ENCODE data around the gene MYH10. TPM values are rescaled to one million over a fixed set of nuclear protein-coding genes. Genes with fewer than 3 reads are reported as not detected.

Gene MYH10
- total RNA-seq, 1 donor from 2014 or later = 122 TPM

DNA sequence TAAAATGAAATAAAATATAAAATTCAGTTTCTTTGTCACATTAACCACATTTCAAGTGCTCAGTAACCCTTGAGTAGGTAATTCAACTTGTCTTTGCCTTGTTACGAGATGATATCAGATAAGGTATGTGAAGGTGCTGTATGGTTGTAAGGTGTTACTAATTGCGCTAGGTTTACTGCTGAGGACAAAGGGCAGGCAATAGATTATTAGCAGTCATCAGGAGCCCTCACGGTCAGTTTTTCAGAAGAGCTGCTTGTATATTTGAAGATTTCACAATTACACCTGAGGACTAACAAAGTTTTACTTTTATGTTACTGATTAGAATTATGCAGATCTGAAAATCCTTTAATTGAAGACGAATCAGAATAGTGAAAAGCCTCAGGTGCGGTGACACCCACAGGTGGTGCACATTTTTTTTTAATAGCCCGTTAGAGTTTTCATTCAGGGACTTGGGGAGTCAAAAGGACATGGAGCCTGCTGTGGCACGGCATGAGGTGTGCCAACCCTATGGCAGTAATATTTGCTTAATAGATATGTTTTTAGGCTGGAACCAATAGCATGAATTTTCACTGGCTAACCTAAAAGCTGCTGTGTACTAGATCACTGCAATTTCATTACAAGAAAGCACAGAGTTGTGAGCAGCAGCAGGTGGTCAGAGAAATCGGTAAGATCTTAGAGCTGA is 178.5 kb downstream of the MYH10 start:
- no peak for DNase-seq (ENCODE audit: low read depth, low spot score)

DNA sequence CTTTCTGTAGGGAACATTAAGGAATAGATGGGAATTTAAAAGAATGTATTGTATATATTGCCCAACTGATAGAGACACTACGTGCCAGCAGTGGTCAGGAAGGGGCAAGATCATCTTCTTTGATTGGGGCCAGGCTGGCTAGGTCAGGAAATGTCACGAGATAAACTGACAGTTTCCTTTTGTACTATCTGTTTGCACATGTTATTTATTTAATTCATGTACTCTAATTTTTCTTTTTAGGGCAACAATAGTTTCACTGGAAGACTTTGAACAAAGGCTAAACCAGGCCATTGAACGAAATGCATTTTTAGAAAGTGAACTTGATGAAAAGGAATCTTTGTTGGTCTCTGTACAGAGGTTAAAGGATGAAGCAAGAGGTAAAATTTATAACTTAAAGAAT is 182.2 kb downstream of the MYH10 start:
- DNase-seq (ENCODE audit: low read depth, low spot score) = no peak

DNA sequence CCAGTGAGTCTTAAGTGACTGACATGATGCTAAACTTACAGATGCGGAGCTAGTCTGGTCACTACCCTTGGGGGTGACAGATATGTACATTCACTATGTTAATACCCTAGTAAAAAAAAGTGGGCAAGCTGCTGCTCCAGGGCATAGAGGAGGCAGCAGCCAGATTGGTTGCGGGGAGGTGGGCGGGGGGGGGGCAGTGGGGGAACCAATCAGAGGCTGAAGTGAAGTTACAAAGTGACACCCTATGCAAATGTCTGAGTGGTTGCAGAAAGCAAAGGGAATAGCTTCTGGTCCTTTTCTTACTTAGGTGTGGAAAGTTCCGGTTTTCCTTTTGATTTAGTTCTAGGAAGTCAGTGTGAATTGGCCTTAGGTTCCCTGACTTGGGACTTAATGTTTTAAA is 182.7 kb downstream of the MYH10 start:
- DNase-seq (ENCODE audit: low read depth, low spot score) = no peak

DNA sequence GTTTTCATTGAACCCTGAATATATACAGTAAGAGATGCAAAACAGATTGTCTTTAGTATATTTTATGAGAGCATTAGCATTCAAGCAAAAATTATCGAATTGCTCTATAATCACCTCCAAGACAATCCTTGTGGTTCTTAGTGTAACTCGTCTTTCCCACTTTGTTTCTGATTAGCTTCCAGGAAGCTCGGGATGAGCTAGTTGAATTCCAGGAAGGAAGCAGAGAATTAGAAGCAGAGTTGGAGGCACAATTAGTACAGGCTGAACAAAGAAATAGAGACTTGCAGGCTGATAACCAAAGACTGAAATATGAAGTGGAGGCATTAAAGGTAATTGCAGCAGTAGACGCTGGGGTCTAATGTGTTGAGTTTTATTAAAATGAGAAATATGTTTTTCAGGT is 185.0 kb downstream of the MYH10 start:
- no peak for DNase-seq (ENCODE audit: low read depth, low spot score)

DNA sequence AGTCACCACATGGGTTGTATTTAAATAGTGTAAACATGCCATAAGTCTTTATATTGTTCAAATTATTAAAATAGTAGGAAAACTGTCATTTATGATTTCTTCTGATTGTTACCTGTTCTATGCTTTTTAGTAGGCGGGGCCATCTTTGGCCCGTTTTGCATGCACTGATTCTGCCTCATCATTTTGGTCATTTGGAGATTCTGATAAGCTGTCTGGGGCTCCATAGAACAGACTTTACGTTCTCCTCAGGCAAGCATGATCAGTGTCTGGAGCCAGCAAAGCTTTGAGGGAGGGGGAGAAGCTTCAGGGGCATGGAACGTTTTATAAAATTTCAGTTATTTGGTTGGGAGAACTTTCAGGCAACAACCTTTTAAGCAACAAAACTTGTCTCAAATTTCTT is 186.0 kb downstream of the MYH10 start:
- no peak for DNase-seq (ENCODE audit: low read depth, low spot score)

DNA sequence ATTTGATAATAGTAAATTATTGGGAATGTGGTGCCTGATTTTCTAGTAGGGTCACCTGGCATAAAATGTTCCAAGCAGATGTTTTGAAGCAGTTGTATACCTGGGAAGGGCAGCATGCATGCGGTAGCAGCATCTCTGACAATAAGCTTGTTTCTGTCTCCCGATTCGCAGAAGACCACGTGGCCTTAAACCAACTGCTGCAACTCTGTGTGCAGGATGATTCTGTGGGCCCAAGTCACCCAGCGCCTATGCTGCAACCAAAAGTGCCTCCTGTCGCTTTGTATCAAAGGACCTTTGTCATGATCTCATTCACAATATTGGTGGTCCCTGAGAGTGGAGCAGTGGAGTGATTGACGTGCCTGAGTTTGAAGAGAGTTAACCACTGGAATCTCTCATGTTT is 186.8 kb downstream of the MYH10 start:
- no peak for DNase-seq (ENCODE audit: low read depth, low spot score)

DNA sequence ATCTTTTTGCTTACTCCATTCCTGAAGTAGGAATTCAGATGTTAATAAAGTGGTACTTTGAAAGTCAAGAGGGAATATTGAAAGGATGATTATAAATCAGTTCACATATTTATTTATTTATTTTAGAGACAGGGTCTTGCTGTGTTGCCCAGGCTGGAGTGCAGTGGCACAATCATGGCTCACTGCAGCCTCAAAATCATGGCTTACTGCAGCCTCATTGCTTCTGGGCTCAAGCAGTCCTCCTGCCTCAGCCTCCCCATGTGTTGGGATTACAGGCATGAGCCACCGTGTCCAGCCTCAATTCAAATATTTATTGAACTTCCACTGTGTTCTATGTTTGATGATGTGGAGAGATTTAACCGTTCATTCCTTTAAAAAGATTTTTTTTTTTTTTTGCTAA is 188.2 kb downstream of the MYH10 start:
- no peak for DNase-seq (ENCODE audit: low read depth, low spot score)

DNA sequence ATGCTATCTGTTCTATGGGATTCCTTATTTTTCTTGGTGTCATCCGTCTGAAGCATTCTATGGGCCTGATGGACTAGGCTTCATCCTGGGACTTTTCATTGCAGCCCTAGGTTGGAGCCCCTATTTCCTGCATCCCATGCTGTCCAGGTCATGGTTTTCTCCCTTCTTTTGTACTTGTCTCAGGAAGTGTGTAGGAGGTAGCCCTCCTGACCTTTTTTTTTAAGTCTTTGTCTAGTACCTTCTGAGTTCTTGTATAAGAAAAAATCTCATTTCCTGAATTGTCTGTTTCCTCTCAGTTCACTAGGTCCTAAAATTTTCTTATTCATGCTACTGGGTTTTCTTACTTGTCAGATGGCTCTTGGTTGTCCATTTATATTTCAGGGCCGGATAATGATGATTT is 188.8 kb downstream of the MYH10 start:
- no peak for DNase-seq (ENCODE audit: low read depth, low spot score)

DNA sequence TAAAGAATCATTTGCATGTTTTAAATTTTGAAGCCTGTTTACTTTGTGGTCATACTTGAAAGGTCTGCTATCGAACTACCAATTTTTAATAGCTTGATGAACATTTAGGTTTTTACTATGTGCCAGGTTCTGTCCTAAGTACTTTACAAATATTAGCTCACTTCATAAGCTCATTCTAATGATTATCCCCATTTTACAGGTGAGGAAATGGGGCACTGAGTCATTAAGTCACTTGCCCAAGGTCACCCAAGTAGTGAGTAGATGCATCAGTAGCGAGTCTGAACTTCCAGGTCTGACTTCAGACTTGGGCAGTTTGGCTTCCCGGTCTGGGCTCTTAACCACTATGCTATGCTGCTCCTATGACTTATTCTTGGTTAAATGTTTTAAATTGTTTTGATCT is 190.8 kb downstream of the MYH10 start:
- no peak for DNase-seq (ENCODE audit: low read depth, low spot score)

DNA sequence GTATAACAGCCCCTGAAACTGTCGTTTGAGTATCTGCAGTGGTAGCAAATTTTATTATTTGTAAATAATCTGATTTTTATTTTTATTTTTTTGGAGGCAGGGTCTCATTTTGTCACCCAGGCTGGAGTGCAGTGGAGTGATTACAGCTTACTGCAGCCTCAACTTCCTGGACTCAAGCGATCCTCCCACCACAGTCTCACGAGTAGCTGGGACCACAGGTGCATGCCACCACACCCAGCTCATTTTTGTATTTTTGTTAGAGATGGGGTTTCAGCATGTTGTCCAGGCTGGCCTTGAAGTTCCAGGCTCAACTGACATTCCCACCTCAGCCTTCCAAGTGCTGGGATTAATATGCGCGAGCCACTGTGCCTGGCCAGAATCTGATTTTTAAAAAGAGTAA is 192.1 kb downstream of the MYH10 start:
- DNase-seq (ENCODE audit: low read depth, low spot score) = no peak

DNA sequence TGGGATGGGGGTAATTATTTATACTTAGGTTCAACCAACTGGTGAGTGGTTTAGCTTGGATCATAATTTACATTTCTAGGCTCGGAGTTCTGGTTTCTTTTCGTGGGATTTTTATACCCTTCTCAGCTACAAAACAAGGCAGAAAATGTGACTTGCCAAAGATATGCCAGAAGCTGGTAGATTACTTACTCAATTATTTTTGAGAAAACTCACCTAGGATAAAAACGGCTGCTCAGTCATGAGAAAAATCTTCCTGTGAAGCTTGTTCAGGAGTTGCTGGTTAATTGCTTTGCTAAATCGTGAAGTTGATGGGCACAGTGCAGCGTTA is 193.7 kb downstream of the MYH10 start:
- no peak for DNase-seq (ENCODE audit: low read depth, low spot score)

DNA sequence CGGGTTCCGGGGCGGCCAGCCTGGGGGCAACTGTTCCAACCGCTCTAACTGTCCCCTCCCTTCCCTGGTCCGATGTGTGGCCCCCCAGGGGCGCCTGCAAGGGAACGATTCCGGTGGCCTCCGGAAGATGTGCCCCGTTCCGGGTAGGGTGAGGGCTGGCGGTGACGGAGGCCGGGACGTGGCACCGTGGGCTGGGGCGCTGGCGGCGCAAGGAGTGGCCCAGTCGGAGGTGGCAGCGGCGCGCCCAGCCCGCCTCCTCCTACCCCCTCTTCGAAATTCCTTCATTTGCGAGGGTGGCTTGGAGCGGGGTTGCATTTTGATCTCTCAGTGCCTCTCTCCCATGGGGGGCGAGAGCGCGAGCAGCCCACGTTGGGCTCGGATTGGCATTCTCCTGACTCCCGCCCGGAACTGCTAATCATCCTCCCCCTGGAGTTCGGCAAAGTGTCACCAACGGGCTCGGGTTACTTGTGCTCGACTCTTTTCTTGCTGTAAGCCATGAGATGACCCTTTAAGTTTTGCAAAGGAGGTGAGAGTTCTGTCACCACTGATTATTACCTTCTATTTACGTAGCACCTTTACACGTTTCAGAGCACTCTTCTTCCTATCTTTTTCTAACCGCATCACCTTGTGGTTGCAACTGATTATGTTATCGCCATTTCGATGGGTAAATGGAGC is 194.2 kb downstream of the MYH10 start:
- no peak for DNase-seq (ENCODE audit: low read depth, low spot score)

DNA sequence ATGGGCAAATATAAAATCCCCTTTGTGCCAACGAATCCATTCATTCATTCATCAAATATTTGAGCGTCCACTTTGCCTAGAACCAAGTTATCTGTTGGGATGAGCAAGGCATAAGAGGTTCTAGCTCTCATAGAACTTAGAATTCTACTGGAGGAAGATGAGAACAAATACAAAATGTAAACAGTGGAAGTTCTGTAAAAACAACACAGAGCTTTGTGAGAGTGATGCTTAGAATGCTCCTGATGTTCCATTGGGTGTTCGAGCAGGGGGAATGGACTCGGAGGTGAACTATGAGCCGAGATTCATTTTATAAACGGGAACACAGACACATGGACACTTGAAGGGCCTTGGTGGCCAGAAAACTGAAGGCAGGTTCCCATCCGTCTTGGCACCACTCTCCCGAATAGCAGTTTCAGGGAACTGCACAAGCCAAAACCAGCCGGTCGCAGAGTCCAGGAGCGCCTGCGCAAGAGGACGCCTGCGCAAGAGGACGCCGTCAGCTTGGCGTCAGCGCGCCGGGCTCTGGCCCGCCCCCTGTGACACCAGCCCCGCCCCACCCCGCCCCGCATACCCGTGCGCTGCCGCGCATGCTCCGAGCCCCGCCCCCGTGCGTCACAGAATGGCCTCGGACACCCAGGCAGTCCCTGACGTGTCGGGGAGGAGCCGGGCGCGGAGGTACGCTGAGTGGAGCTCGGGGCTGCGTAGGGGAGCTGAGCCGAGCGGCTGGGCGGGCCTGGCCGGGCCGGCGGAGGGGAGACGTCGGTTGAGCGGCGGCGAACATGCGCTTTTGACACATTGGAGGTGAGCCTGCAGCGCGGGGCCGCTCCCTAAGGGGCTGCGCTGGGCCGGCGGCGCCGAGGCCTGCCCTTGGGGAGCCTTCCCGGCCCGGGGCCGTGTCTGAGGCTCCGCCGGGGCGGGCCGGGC is 195.0 kb downstream of the MYH10 start, which contains the start of gene NDEL1:
NDEL1 (plus strand) TSS at position 640 of the 924 bp plus-strand sequence. CDS start 8,388 bp downstream, outside the sequence.
- DNase-seq (ENCODE audit: low read depth, low spot score) = peak; percentile 92

DNA sequence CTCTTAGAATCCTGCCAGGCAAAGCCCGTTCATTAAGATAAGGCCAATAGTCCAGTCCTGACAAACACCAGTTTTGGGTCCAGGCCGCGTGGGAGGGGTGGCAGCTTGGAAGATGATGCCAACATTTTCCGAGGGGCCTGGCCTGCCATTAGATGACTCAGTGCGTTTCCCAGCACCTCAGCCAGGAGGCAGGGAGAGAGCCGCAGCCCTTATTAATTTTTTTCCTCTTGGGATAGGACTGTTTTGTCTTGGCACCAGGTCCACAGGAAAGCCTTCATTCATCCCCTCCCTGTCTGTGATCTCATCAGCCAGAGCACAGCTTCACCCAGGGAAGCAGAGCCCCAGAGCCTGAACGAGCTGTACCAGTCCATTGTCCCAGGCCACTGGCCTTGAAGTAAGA is 199.6 kb downstream of the MYH10 start:
- no peak for DNase-seq (ENCODE audit: low read depth, low spot score)

DNA sequence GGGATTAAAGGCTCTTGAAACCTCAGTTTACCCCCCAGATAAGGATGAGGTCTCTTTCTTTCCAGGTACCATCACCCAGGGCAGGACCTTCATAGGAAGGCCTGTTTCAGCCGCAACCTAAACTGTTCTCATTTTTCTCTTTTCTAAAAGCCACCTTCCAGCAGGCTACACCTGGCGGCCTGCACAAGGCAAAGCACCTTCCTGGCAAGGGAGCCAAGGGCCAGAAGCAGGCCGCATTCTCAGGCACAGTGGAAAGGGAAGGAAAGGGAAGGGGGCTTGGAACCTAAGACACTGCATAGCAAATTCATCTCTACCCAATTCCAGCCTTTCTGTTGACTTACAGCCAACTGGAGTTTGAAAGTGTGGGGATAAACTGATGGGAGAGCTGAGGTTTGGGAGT is 203.7 kb downstream of the MYH10 start:
- DNase-seq (ENCODE audit: low read depth, low spot score) = no peak

DNA sequence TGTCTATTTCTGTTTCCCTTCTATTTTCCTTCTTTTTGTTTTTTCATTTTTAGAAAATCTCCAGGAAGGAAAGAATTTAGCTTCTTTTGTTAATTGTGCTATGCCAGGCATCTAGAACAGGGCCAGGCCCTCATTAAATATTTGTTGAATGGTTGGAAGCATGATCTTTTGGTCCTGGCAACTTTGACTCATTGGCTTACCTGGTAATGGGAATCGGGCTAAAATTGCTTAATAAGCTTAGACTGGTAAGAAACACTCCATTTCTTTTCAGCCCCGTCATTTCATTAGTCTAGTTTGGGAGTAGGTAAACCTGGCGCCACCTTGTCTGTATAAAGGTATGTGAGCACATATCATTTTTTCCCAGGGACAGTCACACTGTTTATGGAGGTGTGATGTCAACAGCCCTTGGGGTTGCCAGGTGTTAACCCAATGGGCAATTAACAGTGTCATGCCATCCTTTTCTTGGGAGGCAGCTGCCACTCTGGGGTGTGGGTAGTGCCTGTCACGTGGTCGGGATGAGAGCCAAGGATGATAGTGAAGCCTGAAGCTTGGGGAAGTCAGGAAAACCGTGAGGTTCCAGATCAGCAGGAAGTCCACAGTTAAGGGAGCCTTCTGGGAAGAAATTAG is 204.3 kb downstream of the MYH10 start:
- no peak for DNase-seq (ENCODE audit: low read depth, low spot score)

Other genes starting within 250 kb of the MYH10 start
- gene RPL26, start 247.5 kb downstream of the MYH10 start, total RNA-seq = 3,304 and 3,763 TPM in 2 replicates
- not detected in 2 replicates for gene RNF222, start 232.9 kb downstream of the MYH10 start, total RNA-seq
- 33.4 and 38.2 TPM in 2 replicates for gene NDEL1, start 194.8 kb downstream of the MYH10 start, total RNA-seq
- gene CCDC42, start 114.1 kb upstream of the MYH10 start, total RNA-seq = not detected in 2 replicates
- gene SPDYE4, start 127.8 kb upstream of the MYH10 start, total RNA-seq = not detected in 2 replicates
- not detected in 2 replicates for gene MFSD6L, start 168.6 kb upstream of the MYH10 start, total RNA-seq
- not detected in 2 replicates for gene PIK3R6, start 236.9 kb upstream of the MYH10 start, total RNA-seq

Measured in pulmonary artery endothelial cell (primary cell).